CD4-positive, alpha-beta T cell (primary cell): ENCODE results near the gene RIC8B. TPM values are rescaled to one million over a fixed set of nuclear protein-coding genes. Genes with fewer than 3 reads are reported as not detected.

Source experiments
- ATAC-seq: fragments of 200-7000 bp; cut with Tn5 transposase; one replicate; pipeline ENCODE4 v1.10.0; 2022; ENCODE audit warnings: mild to moderate bottlenecking; ENCODE audit not compliant: poor library complexity
- CTCF ChIA-PET: fragments of 350-600 bp; sonication (Branson Sonifier 250); formaldehyde crosslinking; loops from one replicate; lab custom pipeline; 2021; ENCODE audit warnings: antibody characterized with exemption, inconsistent platforms; lab: Charles Lee
- POLR2A ChIA-PET: fragments of 350-600 bp; sonication (Branson Sonifier 250); formaldehyde crosslinking; loops from one replicate; lab custom pipeline; 2021; ENCODE audit warnings: antibody characterized with exemption, inconsistent platforms; lab: Charles Lee
- DNase-seq, 14 experiments: peaks; one replicate each; pipeline ENCODE4 v3.0.0-alpha.2; 2013 to 2020; ENCODE audit warnings: mixed read lengths in 2 of 14
- H3K27ac ChIP-seq, 2 donors: one replicate each; pipeline versions ENCODE4 v1.5.1 to v1.7.0; 2013; ENCODE audit warnings: low read length in 2 of 2, low read depth in 1 of 2, mild to moderate bottlenecking in 1 of 2
- H3K27me3 ChIP-seq, 2 experiments: 1 replicate in 1 of 2; 2 replicates in 1 of 2; pipeline versions ENCODE4 v1.6.1 to v1.7.0; 2013; ENCODE audit warnings: low read length in 2 of 2, control low read depth in 1 of 2, mild to moderate bottlenecking in 1 of 2, moderate library complexity in 1 of 2; ENCODE audit not compliant: insufficient read depth in 2 of 2, control insufficient read depth in 1 of 2
- H3K36me3 ChIP-seq: one replicate; pipeline ENCODE4 v1.6.1; 2013; ENCODE audit warnings: low read length, control low read depth; ENCODE audit not compliant: insufficient read depth
- H3K4me1 ChIP-seq: one replicate; pipeline ENCODE4 v1.6.1; 2013; ENCODE audit warnings: low read length, control low read depth; ENCODE audit not compliant: insufficient read depth
- H3K4me3 ChIP-seq: one replicate; pipeline ENCODE4 v1.5.1; 2013; ENCODE audit warnings: mild to moderate bottlenecking, low read length, moderate library complexity
- H3K9me3 ChIP-seq, 2 experiments: 1 replicate in 1 of 2; 2 replicates in 1 of 2; pipeline versions ENCODE4 v1.6.1 to v1.7.0; 2013; ENCODE audit warnings: low read length in 2 of 2, mild to moderate bottlenecking in 2 of 2, control low read depth in 1 of 2, moderate library complexity in 1 of 2; ENCODE audit not compliant: control insufficient read depth in 1 of 2, insufficient read depth in 1 of 2
- H3K27ac Mint-ChIP-seq: one replicate; pipeline ENCODE4 v1.8.0; 2020; ENCODE audit warnings: mixed read lengths
- H3K27me3 Mint-ChIP-seq: one replicate; pipeline ENCODE4 v1.8.0; 2021; ENCODE audit warnings: mixed read lengths
- H3K36me3 Mint-ChIP-seq: one replicate; pipeline ENCODE4 v1.8.0; 2021; ENCODE audit warnings: low read depth, mixed read lengths
- H3K4me1 Mint-ChIP-seq: one replicate; pipeline ENCODE4 v1.8.0; 2021; ENCODE audit warnings: low read depth, mixed read lengths
- H3K4me3 Mint-ChIP-seq: one replicate; pipeline ENCODE4 v1.8.0; 2020; ENCODE audit warnings: mild to moderate bottlenecking, mixed read lengths
- H3K9me3 Mint-ChIP-seq: one replicate; pipeline ENCODE4 v1.8.0; 2020; ENCODE audit warnings: mixed read lengths
- CTCF ChIP-seq: fragments of 200-600 bp; IDR thresholded peaks from one replicate; pipeline ENCODE4 v1.8.0; 2022; ENCODE audit warnings: antibody characterized with exemption, mild to moderate bottlenecking
- intact Hi-C, 2 experiments: fragments of 100-400 bp; cut with DNase I in 1 of 2; cut with micrococcal nuclease in 1 of 2; formaldehyde crosslinking; loops; one replicate each; pipeline versions ENCODE4 v1.15.1 to v1.9.0; 2023 to 2025; cut with DNase I, micrococcal nuclease
- total RNA-seq, 174 experiments: library from RNA in 2 of 174; stranded (reverse) in 2 of 174; gene quantifications; one replicate each; pipeline ENCODE4 v1.2.3 and lab custom pipeline; 2021 to 2026

The RIC8B gene
- total RNA-seq, 2 experiments from 2014 or later: 5.5 to 9.0 TPM

GRCh38 chr12:106780010-106780631 is 5.6 kb downstream of the RIC8B start:
- peaks cover 31% of the 10 kb centered on the region for H3K36me3 Mint-ChIP-seq
- TF ChIP-seq CTCF: no peak
- CTCF ChIA-PET: no interaction called here
- no peak overlapping the region for H3K4me3 Mint-ChIP-seq
- no peak overlapping the region for H3K27ac ChIP-seq
- DNase-seq: no peak
- ATAC-seq: no peak
- H3K4me1 Mint-ChIP-seq: peaks cover 47% of the 10 kb centered on the region
- intact Hi-C loops: no loop called here
- H3K36me3 ChIP-seq: peaks cover 18% of the 10 kb centered on the region
- POLR2A ChIA-PET: interaction anchor here (0.7 kb wide), 1 partner anchor 49 kb away, joined by 4 read pairs; no protein-coding TSS in a partner anchor
- no peaks in the 10 kb centered on the region for H3K27me3 Mint-ChIP-seq
- no peak overlapping the region for H3K4me3 ChIP-seq
- H3K4me1 ChIP-seq: peaks cover 15% of the 10 kb centered on the region
- H3K9me3 ChIP-seq: no peaks in the 10 kb centered on the region
- H3K27me3 ChIP-seq: no peaks in the 10 kb centered on the region
- H3K9me3 Mint-ChIP-seq: no peaks in the 10 kb centered on the region
- H3K27ac Mint-ChIP-seq: no peak overlapping the region

- Mint-ChIP-seq H3K27me3 (no peaks in the 10 kb centered on the region), H3K4me1 (peaks cover 25% of the 10 kb centered on the region), H3K9me3 (no peaks in the 10 kb centered on the region), H3K4me3 (no peak overlapping the region), H3K36me3 (peaks cover 51% of the 10 kb centered on the region), H3K27ac (no peak overlapping the region)
- Histone ChIP-seq H3K36me3 (peaks cover 19% of the 10 kb centered on the region), H3K4me3 (no peak overlapping the region), H3K4me1 (no peaks in the 10 kb centered on the region), H3K27ac (no peak overlapping the region), H3K27me3 (no peaks in the 10 kb centered on the region), H3K9me3 (no peaks in the 10 kb centered on the region)
- intact Hi-C loops: no loop called here
- POLR2A ChIA-PET: no interaction called here
- no peak for ATAC-seq
- DNase-seq: no peak
- CTCF ChIA-PET: no interaction called here
- no peak for TF ChIP-seq CTCF
Observed at GRCh38 chr12:106782619-106783018, 8.1 kb downstream of the RIC8B start.

- peaks cover 18% of the 10 kb centered on the region for H3K4me1 Mint-ChIP-seq
- DNase-seq (no peak), ATAC-seq (no peak)
- intact Hi-C loops: no loop called here
- Histone ChIP-seq H3K27me3 (no peaks in the 10 kb centered on the region), H3K9me3 (no peaks in the 10 kb centered on the region), H3K4me1 (no peaks in the 10 kb centered on the region), H3K4me3 (no peak overlapping the region), H3K27ac (no peak overlapping the region), H3K36me3 (peaks cover 19% of the 10 kb centered on the region)
- peaks cover 58% of the 10 kb centered on the region for H3K36me3 Mint-ChIP-seq
- no peak for TF ChIP-seq CTCF
- POLR2A ChIA-PET: no interaction called here
- H3K4me3 Mint-ChIP-seq: no peak overlapping the region
- no peaks in the 10 kb centered on the region for H3K9me3 Mint-ChIP-seq
- H3K27ac Mint-ChIP-seq: no peak overlapping the region
- CTCF ChIA-PET: no interaction called here
- H3K27me3 Mint-ChIP-seq: no peaks in the 10 kb centered on the region
Observed at GRCh38 chr12:106783515-106783914, 9.0 kb downstream of the RIC8B start.
